Neural progenitor cell (in vitro differentiated cells): ENCODE measurements around the gene TRHDE. TPM values are rescaled to one million over a fixed set of nuclear protein-coding genes. Genes with fewer than 3 reads are reported as not detected.

Experiments
- DNase-seq: peaks from one replicate; pipeline ENCODE4 v3.0.0-alpha.2; 2016; ENCODE audit warnings: low spot score
- H2AFZ ChIP-seq: fragments of 200-600 bp; sonication (generic); replicated peaks from 2 replicates; pipeline ENCODE4 v1.6.1; 2016; ENCODE audit warnings: antibody characterized with exemption
- H3F3A ChIP-seq: fragments of 200-600 bp; sonication (generic); 2 replicates; pipeline ENCODE4 v1.6.1; 2016; ENCODE audit warnings: antibody characterized with exemption, low read depth
- H3K27ac ChIP-seq: fragments of 200-600 bp; sonication (generic); 2 replicates; pipeline ENCODE4 v1.5.1; 2016; ENCODE audit warnings: mild to moderate bottlenecking
- H3K27me3 ChIP-seq: fragments of 200-600 bp; sonication (generic); 2 replicates; pipeline ENCODE4 v1.6.1; 2016; ENCODE audit warnings: mild to moderate bottlenecking, moderate library complexity
- H3K36me3 ChIP-seq: fragments of 200-600 bp; sonication (generic); 2 replicates; pipeline ENCODE4 v1.5.1; 2016
- H3K4me1 ChIP-seq: fragments of 200-600 bp; sonication (generic); 2 replicates; pipeline ENCODE4 v1.6.1; 2016; ENCODE audit warnings: mixed run types
- H3K4me2 ChIP-seq: fragments of 200-600 bp; sonication (generic); 2 replicates; pipeline ENCODE4 v1.6.1; 2016
- H3K4me3 ChIP-seq: fragments of 200-600 bp; sonication (generic); 2 replicates; pipeline ENCODE4 v1.5.1; 2016
- H3K79me2 ChIP-seq: fragments of 200-600 bp; sonication (generic); 2 replicates; pipeline ENCODE4 v1.6.1; 2016; ENCODE audit warnings: low read depth
- H3K9ac ChIP-seq: fragments of 200-600 bp; sonication (generic); 2 replicates; pipeline ENCODE4 v1.6.1; 2016
- H3K9me3 ChIP-seq: fragments of 200-600 bp; sonication (generic); 2 replicates; pipeline ENCODE4 v1.5.1; 2016; ENCODE audit warnings: low read depth
- H4K20me1 ChIP-seq: fragments of 200-600 bp; sonication (generic); 2 replicates; pipeline ENCODE4 v1.6.1; 2016; ENCODE audit warnings: low read depth
- H3K27ac Mint-ChIP-seq: 3 replicates; pipeline ENCODE4 v1.8.0; 2021; ENCODE audit warnings: mixed read lengths
- H3K27me3 Mint-ChIP-seq: 2 replicates; pipeline ENCODE4 v1.8.0; 2022; ENCODE audit warnings: low read depth, mild to moderate bottlenecking, inconsistent platforms, moderate library complexity, mixed read lengths; ENCODE audit not compliant: insufficient read depth
- H3K36me3 Mint-ChIP-seq: 3 replicates; pipeline ENCODE4 v1.8.0; 2021; ENCODE audit warnings: mixed read lengths
- H3K4me1 Mint-ChIP-seq: 3 replicates; pipeline ENCODE4 v1.8.0; 2021; ENCODE audit warnings: mixed read lengths
- H3K4me3 Mint-ChIP-seq: 3 replicates; pipeline ENCODE4 v1.8.0; 2021; ENCODE audit warnings: mild to moderate bottlenecking, moderate library complexity, mixed read lengths
- H3K9me3 Mint-ChIP-seq: 3 replicates; pipeline ENCODE4 v1.8.0; 2020; ENCODE audit warnings: mixed read lengths
- CTCF ChIP-seq: fragments of 200-600 bp; sonication (generic); IDR thresholded peaks from 2 replicates; pipeline ENCODE4 v1.5.1; 2017; ENCODE audit warnings: antibody characterized with exemption, mild to moderate bottlenecking
- EZH2 ChIP-seq: fragments of 200-600 bp; sonication (generic); IDR thresholded peaks from 2 replicates; pipeline ENCODE4 v1.6.1; 2017; ENCODE audit warnings: antibody characterized with exemption, mild to moderate bottlenecking, moderate library complexity
- EZH2phosphoT487 ChIP-seq: fragments of 200-600 bp; sonication (generic); IDR thresholded peaks from 2 replicates; pipeline ENCODE4 v1.6.1; 2017; ENCODE audit warnings: antibody characterized with exemption
- total RNA-seq: library from RNA; depleted of rRNA; stranded (reverse); fragments of >200 nt; gene quantifications from 2 replicates; pipeline ENCODE4 v1.2.3, GENCODE V29; 2015; ENCODE audit warnings: low replicate concordance

The TRHDE gene
- total RNA-seq, 1 donor from 2014 or later, result 4.5 TPM

GRCh38 chr12:72285861-72286260 lies 13.7 kb downstream of the TRHDE start:
- no peaks in the 10 kb centered on the region for H3K27me3 Mint-ChIP-seq
- H3K9me3 Mint-ChIP-seq, result no peaks in the 10 kb centered on the region
- H3K9me3 ChIP-seq, result no peaks in the 10 kb centered on the region
- no peaks in the 10 kb centered on the region for H3K27me3 ChIP-seq
- no peaks in the 10 kb centered on the region for H4K20me1 ChIP-seq
- no peak for DNase-seq
- H3K79me2 ChIP-seq, result no peaks in the 10 kb centered on the region
- no peak overlapping the region for H3K27ac Mint-ChIP-seq
- H3K4me2 ChIP-seq, result no peak overlapping the region
- H3K4me1 ChIP-seq, result no peaks in the 10 kb centered on the region
- no peak overlapping the region for H3K27ac ChIP-seq
- H3K36me3 ChIP-seq, result no peaks in the 10 kb centered on the region
- H2AFZ ChIP-seq, result no peak overlapping the region
- H3K9ac ChIP-seq, result no peak overlapping the region
- H3K4me3 ChIP-seq, result no peak overlapping the region
- no peak for TF ChIP-seq EZH2phosphoT487
- TF ChIP-seq CTCF, result no peak
- no peak for TF ChIP-seq EZH2
- peaks cover 5% of the 10 kb centered on the region for H3K36me3 Mint-ChIP-seq
- H3F3A ChIP-seq, result no peaks in the 10 kb centered on the region
- H3K4me3 Mint-ChIP-seq, result no peak overlapping the region
- no peaks in the 10 kb centered on the region for H3K4me1 Mint-ChIP-seq

- Histone ChIP-seq H3K4me2 (no peak overlapping the region), H3K27ac (no peak overlapping the region), H3K36me3 (no peaks in the 10 kb centered on the region), H2AFZ (no peak overlapping the region), H3K27me3 (no peaks in the 10 kb centered on the region), H3K9me3 (no peaks in the 10 kb centered on the region), H3K4me1 (no peaks in the 10 kb centered on the region), H3F3A (no peaks in the 10 kb centered on the region), H4K20me1 (no peaks in the 10 kb centered on the region), H3K4me3 (no peak overlapping the region), H3K9ac (no peak overlapping the region), H3K79me2 (no peaks in the 10 kb centered on the region)
- no peak for TF ChIP-seq EZH2
- TF ChIP-seq CTCF, result no peak
- TF ChIP-seq EZH2phosphoT487, result no peak
- DNase-seq, result no peak
- Mint-ChIP-seq H3K27me3 (no peaks in the 10 kb centered on the region), H3K36me3 (peaks cover 5% of the 10 kb centered on the region), H3K4me3 (no peak overlapping the region), H3K4me1 (no peaks in the 10 kb centered on the region), H3K9me3 (no peaks in the 10 kb centered on the region), H3K27ac (no peak overlapping the region)
Measured at GRCh38 chr12:72286526-72286925, 14.4 kb downstream of the TRHDE start.

- H3K9ac ChIP-seq, result no peak overlapping the region
- Mint-ChIP-seq H3K4me1 (no peaks in the 10 kb centered on the region), H3K4me3 (no peak overlapping the region), H3K36me3 (peaks cover 5% of the 10 kb centered on the region), H3K27me3 (no peaks in the 10 kb centered on the region), H3K9me3 (no peaks in the 10 kb centered on the region), H3K27ac (no peak overlapping the region)
- no peaks in the 10 kb centered on the region for H3K79me2 ChIP-seq
- TF ChIP-seq EZH2, result no peak
- TF ChIP-seq CTCF, result no peak
- TF ChIP-seq EZH2phosphoT487, result no peak
- no peaks in the 10 kb centered on the region for H3F3A ChIP-seq
- no peaks in the 10 kb centered on the region for H4K20me1 ChIP-seq
- no peaks in the 10 kb centered on the region for H3K36me3 ChIP-seq
- no peaks in the 10 kb centered on the region for H3K27me3 ChIP-seq
- DNase-seq, result no peak
- no peak overlapping the region for H3K4me2 ChIP-seq
- H3K9me3 ChIP-seq, result no peaks in the 10 kb centered on the region
- no peak overlapping the region for H3K27ac ChIP-seq
- no peak overlapping the region for H3K4me3 ChIP-seq
- H2AFZ ChIP-seq, result no peak overlapping the region
- H3K4me1 ChIP-seq, result no peaks in the 10 kb centered on the region
Measured at GRCh38 chr12:72288436-72288835, 16.3 kb downstream of the TRHDE start.
